GM21390 (cell line): Measurements from ENCODE around the gene ZNF407.
"Not testable (repeated sequence)": the region's sequence is repeated elsewhere in the genome, so short reads cannot be mapped to it uniquely, and the experiment has no call there.

Experiments used
- ATAC-seq: cut with Tn5 transposase; IDR thresholded peaks from one replicate; pipeline ENCODE4 v1.9.1; 2021; ENCODE audit not compliant: unreplicated experiment

Gene ZNF407

GRCh38 chr18:75085676-75086075, 488.0 kb downstream of the ZNF407 start:
- ATAC-seq: not testable (repeated sequence)

GRCh38 chr18:75086494-75087034, 488.9 kb downstream of the ZNF407 start:
- ATAC-seq: no peak

- no peak for ATAC-seq
Observed at GRCh38 chr18:75087119-75088020, 489.7 kb downstream of the ZNF407 start.

GRCh38 chr18:75088021-75088506, 490.4 kb downstream of the ZNF407 start:
- no peak for ATAC-seq

- no peak for ATAC-seq
Observed at GRCh38 chr18:75088622-75089211, 491.0 kb downstream of the ZNF407 start.

- ATAC-seq: no peak
Observed at GRCh38 chr18:75089748-75090327, 492.2 kb downstream of the ZNF407 start.

GRCh38 chr18:75090336-75090735, 492.7 kb downstream of the ZNF407 start:
- no peak for ATAC-seq

GRCh38 chr18:75097491-75098225, 500.0 kb downstream of the ZNF407 start:
- no peak for ATAC-seq

- ATAC-seq: no peak
Observed at GRCh38 chr18:75100832-75101630, 503.4 kb downstream of the ZNF407 start.

GRCh38 chr18:75101916-75102315, 504.2 kb downstream of the ZNF407 start:
- ATAC-seq: no peak

- ATAC-seq: not testable (repeated sequence)
Observed at GRCh38 chr18:75104029-75104428, 506.4 kb downstream of the ZNF407 start.

GRCh38 chr18:75104483-75104882, 506.8 kb downstream of the ZNF407 start:
- ATAC-seq: no peak

- ATAC-seq: no peak
Observed at GRCh38 chr18:75105551-75106254, 508.0 kb downstream of the ZNF407 start.

GRCh38 chr18:75106746-75107145, 509.1 kb downstream of the ZNF407 start:
- no peak for ATAC-seq

- ATAC-seq: no peak
Observed at GRCh38 chr18:75107196-75107930, 509.7 kb downstream of the ZNF407 start.

GRCh38 chr18:75107931-75108276, 510.2 kb downstream of the ZNF407 start:
- ATAC-seq: no peak

GRCh38 chr18:75108579-75109318, 511.1 kb downstream of the ZNF407 start:
- no peak for ATAC-seq

- ATAC-seq: no peak
Observed at GRCh38 chr18:75109319-75109691, 511.6 kb downstream of the ZNF407 start.
